SK-N-SH (cell line): ENCODE data around the gene CHPF2.

Experiments
- CTCF ChIP-seq: fragments of 200-600 bp; sonication (generic); IDR thresholded peaks from 2 replicates; pipeline ENCODE4 v1.6.1; 2017; ENCODE audit warnings: antibody characterized with exemption, mild to moderate bottlenecking, moderate library complexity
- POLR2AphosphoS5 ChIP-seq: IDR thresholded peaks from 2 replicates; pipeline ENCODE4 v1.6.1; 2012; ENCODE audit warnings: low read depth, low read length
- REST ChIP-seq: IDR thresholded peaks from 2 replicates; pipeline ENCODE4 v1.6.1; 2012; ENCODE audit warnings: mild to moderate bottlenecking, low read depth, low read length, moderate library complexity

- TF ChIP-seq REST (no peak), CTCF (no peak), POLR2AphosphoS5 (no peak)
Observed at GRCh38 chr7:151240942-151241754, 8.9 kb downstream of the CHPF2 start.
